ENCODE measurements around the gene FUT8. TPM values are rescaled to one million over a fixed set of nuclear protein-coding genes. Genes with fewer than 3 reads are reported as not detected.

The FUT8 gene
- total RNA-seq, 1 donor from 2014 or later = 7.8 TPM

- Histone ChIP-seq H3K4me1 (peaks cover 2% of the 10 kb centered on the region), H3K9me3 (replicated peaks) (no peaks in the 10 kb centered on the region), H3K27me3 (ENCODE audit: low read depth) (no peaks in the 10 kb centered on the region), H3K36me3 (no peaks in the 10 kb centered on the region), H3K27ac (replicated peaks) (no peak overlapping the region), H3K4me3 (no peak overlapping the region)
- no peak for DNase-seq
- no peak for TF ChIP-seq CTCF (IDR thresholded peaks at IDR 0.05; ENCODE audit: borderline replicate concordance)
- intact Hi-C loops (cut with micrococcal nuclease) = no loop called here
Observed at GRCh38 chr14:65594882-65595237, 182.3 kb downstream of the FUT8 start.

- H3K9me3 ChIP-seq (replicated peaks) = no peaks in the 10 kb centered on the region
- no peak for DNase-seq
- H3K27ac ChIP-seq (replicated peaks) = no peak overlapping the region
- H3K4me3 ChIP-seq = no peak overlapping the region
- no peaks in the 10 kb centered on the region for H3K27me3 ChIP-seq (ENCODE audit: low read depth)
- intact Hi-C loops (cut with micrococcal nuclease) = no loop called here
- TF ChIP-seq CTCF (IDR thresholded peaks at IDR 0.05; ENCODE audit: borderline replicate concordance) = no peak
- H3K36me3 ChIP-seq = no peaks in the 10 kb centered on the region
- no peaks in the 10 kb centered on the region for H3K4me1 ChIP-seq
Observed at GRCh38 chr14:65599375-65599774, 186.8 kb downstream of the FUT8 start.

GRCh38 chr14:65600742-65601141 lies 188.2 kb downstream of the FUT8 start:
- intact Hi-C loops (cut with micrococcal nuclease) = no loop called here

GRCh38 chr14:65604535-65604934 lies 192.0 kb downstream of the FUT8 start:
- Histone ChIP-seq H3K4me3 (no peak overlapping the region), H3K36me3 (no peaks in the 10 kb centered on the region), H3K9me3 (replicated peaks) (no peaks in the 10 kb centered on the region), H3K27me3 (ENCODE audit: low read depth) (no peaks in the 10 kb centered on the region), H3K4me1 (no peaks in the 10 kb centered on the region), H3K27ac (replicated peaks) (no peak overlapping the region)
- DNase-seq = no peak
- no peak for TF ChIP-seq CTCF (IDR thresholded peaks at IDR 0.05; ENCODE audit: borderline replicate concordance)
- intact Hi-C loops (cut with micrococcal nuclease) = no loop called here

More at GRCh38 chr14:65600742-65601141, 188.2 kb downstream of the FUT8 start:
- no peaks in the 10 kb centered on the region for H3K4me1 ChIP-seq
- TF ChIP-seq CTCF (IDR thresholded peaks at IDR 0.05; ENCODE audit: borderline replicate concordance) = no peak
- no peaks in the 10 kb centered on the region for H3K9me3 ChIP-seq (replicated peaks)
- H3K4me3 ChIP-seq = no peak overlapping the region
- no peak for DNase-seq
- no peak overlapping the region for H3K27ac ChIP-seq (replicated peaks)
- no peaks in the 10 kb centered on the region for H3K36me3 ChIP-seq
- H3K27me3 ChIP-seq (ENCODE audit: low read depth) = no peaks in the 10 kb centered on the region

- Histone ChIP-seq H3K27me3 (ENCODE audit: low read depth) (no peaks in the 10 kb centered on the region), H3K36me3 (no peaks in the 10 kb centered on the region), H3K4me1 (no peaks in the 10 kb centered on the region), H3K27ac (replicated peaks) (no peak overlapping the region), H3K4me3 (no peak overlapping the region), H3K9me3 (replicated peaks) (no peaks in the 10 kb centered on the region)
- TF ChIP-seq CTCF (IDR thresholded peaks at IDR 0.05; ENCODE audit: borderline replicate concordance) = peak; percentile 30
- intact Hi-C loops (cut with micrococcal nuclease) = no loop called here
- DNase-seq = no peak
Observed at GRCh38 chr14:65604936-65605335, 192.4 kb downstream of the FUT8 start.

GRCh38 chr14:65606460-65606859 lies 193.9 kb downstream of the FUT8 start:
- no peak for TF ChIP-seq CTCF (IDR thresholded peaks at IDR 0.05; ENCODE audit: borderline replicate concordance)
- no peaks in the 10 kb centered on the region for H3K36me3 ChIP-seq
- H3K9me3 ChIP-seq (replicated peaks) = no peaks in the 10 kb centered on the region
- no peak overlapping the region for H3K4me3 ChIP-seq
- H3K27me3 ChIP-seq (ENCODE audit: low read depth) = no peaks in the 10 kb centered on the region
- no peaks in the 10 kb centered on the region for H3K4me1 ChIP-seq
- intact Hi-C loops (cut with micrococcal nuclease) = no loop called here
- no peak overlapping the region for H3K27ac ChIP-seq (replicated peaks)
- DNase-seq = no peak
